Measurements from ENCODE around the gene HTR6.

HTR6 gene

GRCh38 chr1:19657511-19657910 lies 7.2 kb upstream of the HTR6 start:
- DNase-seq = no peak

- DNase-seq = no peak
These were observed 6.5 kb upstream of the HTR6 start for GRCh38 chr1:19658186-19658585.

- DNase-seq = peak; percentile 8
These were observed 2.9 kb upstream of the HTR6 start for GRCh38 chr1:19661721-19662228.

GRCh38 chr1:19662313-19662712 lies 2.4 kb upstream of the HTR6 start:
- DNase-seq = no peak

GRCh38 chr1:19665186-19665495 lies 466 bp downstream of the HTR6 start:
- DNase-seq = no peak

GRCh38 chr1:19665496-19666465 lies 1.1 kb downstream of the HTR6 start:
- no peak for DNase-seq

GRCh38 chr1:19668888-19669287 lies 4.2 kb downstream of the HTR6 start:
- DNase-seq = no peak

GRCh38 chr1:19670787-19671186 lies 6.1 kb downstream of the HTR6 start:
- DNase-seq = no peak

- no peak for DNase-seq
These were observed 7.6 kb downstream of the HTR6 start for GRCh38 chr1:19672237-19672636.

- no peak for DNase-seq
These were observed 11.1 kb downstream of the HTR6 start for GRCh38 chr1:19675797-19676196.

GRCh38 chr1:19676438-19676922 lies 11.8 kb downstream of the HTR6 start:
- no peak for DNase-seq

- no peak for DNase-seq
These were observed 13.8 kb downstream of the HTR6 start for GRCh38 chr1:19678493-19678892.

- no peak for DNase-seq
These were observed 14.3 kb downstream of the HTR6 start for GRCh38 chr1:19678931-19679453.

GRCh38 chr1:19679691-19680090 lies 15.0 kb downstream of the HTR6 start:
- DNase-seq = no peak

- no peak for DNase-seq
These were observed 16.0 kb downstream of the HTR6 start for GRCh38 chr1:19680644-19681043.

GRCh38 chr1:19682257-19682656 lies 17.6 kb downstream of the HTR6 start:
- DNase-seq = no peak

GRCh38 chr1:19682901-19683300 lies 18.2 kb downstream of the HTR6 start:
- DNase-seq = no peak

- DNase-seq = no peak
These were observed 18.7 kb downstream of the HTR6 start for GRCh38 chr1:19683351-19683750.

GRCh38 chr1:19684677-19685076 lies 20.0 kb downstream of the HTR6 start:
- DNase-seq = no peak

GRCh38 chr1:19685994-19686393 lies 21.3 kb downstream of the HTR6 start:
- no peak for DNase-seq

- DNase-seq = no peak
These were observed 22.7 kb downstream of the HTR6 start for GRCh38 chr1:19687414-19687813.

- DNase-seq = no peak
These were observed 23.6 kb downstream of the HTR6 start for GRCh38 chr1:19688041-19688842.

- no peak for DNase-seq
These were observed 24.5 kb downstream of the HTR6 start for GRCh38 chr1:19689085-19689757.

Measured in NCI-H446 treated with DMSO at 0.1 percent for 48 hours (cell line).